ENCODE measurements around the gene KCTD16. TPM values are rescaled to one million over a fixed set of nuclear protein-coding genes. Genes with fewer than 3 reads are reported as not detected.

The KCTD16 gene
- total and polyA plus RNA-seq, 2 donors from 2014 or later = 0.24 to 2.5 TPM

DNA sequence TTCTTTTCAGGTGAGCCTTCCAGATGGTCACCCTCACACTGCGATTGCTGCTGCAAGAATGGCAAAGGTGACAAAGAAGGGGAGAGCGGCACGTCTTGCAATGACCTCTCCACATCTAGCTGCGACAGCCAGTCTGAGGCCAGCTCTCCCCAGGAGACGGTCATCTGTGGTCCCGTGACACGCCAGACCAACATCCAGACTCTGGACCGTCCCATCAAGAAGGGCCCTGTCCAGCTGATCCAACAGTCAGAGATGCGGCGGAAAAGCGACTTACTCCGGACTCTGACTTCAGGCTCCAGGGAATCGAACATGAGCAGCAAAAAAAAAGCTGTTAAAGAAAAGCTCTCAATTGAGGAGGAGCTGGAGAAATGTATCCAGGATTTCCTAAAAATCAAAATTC is 303.0 kb downstream of the KCTD16 start:
- TF ChIP-seq CTCF (IDR thresholded peaks at IDR 0.05; ENCODE audit: borderline replicate concordance, extremely low read depth, insufficient read depth) = no peak
- intact Hi-C loops (cut with DNase I) = no loop called here
- H3K9me3 ChIP-seq (ENCODE audit: control insufficient read depth in 2 of 3, insufficient read depth in 1 of 3, low read length in 3 of 3) = no peaks in the 10 kb centered on the region
- H3K27ac ChIP-seq (ENCODE audit: low read depth in 2 of 2, low read length in 2 of 2) = no peak overlapping the region
- no peaks in the 10 kb centered on the region for H3K4me1 ChIP-seq (ENCODE audit: control insufficient read depth in 2 of 3, insufficient read depth in 2 of 3, low read depth in 1 of 3, low read length in 3 of 3)
- no peak overlapping the region for H3K9ac ChIP-seq (ENCODE audit: low read length in 3 of 3)
- no peak overlapping the region for H3K4me3 ChIP-seq (ENCODE audit: low read length in 3 of 3)
- H3K27me3 ChIP-seq (ENCODE audit: control insufficient read depth, insufficient read depth, low read length) = no peaks in the 10 kb centered on the region
- FAIRE-seq (no peak), DNase-seq (no peak)
- no peaks in the 10 kb centered on the region for H3K36me3 ChIP-seq (ENCODE audit: control insufficient read depth in 2 of 3, insufficient read depth in 3 of 3, low read length in 3 of 3)

GRCh38 chr5:144478565-144478964 is 307.9 kb downstream of the KCTD16 start:
- Histone ChIP-seq H3K9ac (ENCODE audit: low read length in 3 of 3) (no peak overlapping the region), H3K27ac (ENCODE audit: low read depth in 2 of 2, low read length in 2 of 2) (no peak overlapping the region), H3K36me3 (ENCODE audit: control insufficient read depth in 2 of 3, insufficient read depth in 3 of 3, low read length in 3 of 3) (no peaks in the 10 kb centered on the region), H3K9me3 (ENCODE audit: control insufficient read depth in 2 of 3, insufficient read depth in 1 of 3, low read length in 3 of 3) (no peaks in the 10 kb centered on the region), H3K4me1 (ENCODE audit: control insufficient read depth in 2 of 3, insufficient read depth in 2 of 3, low read depth in 1 of 3, low read length in 3 of 3) (no peaks in the 10 kb centered on the region), H3K4me3 (ENCODE audit: low read length in 3 of 3) (no peak overlapping the region), H3K27me3 (ENCODE audit: control insufficient read depth, insufficient read depth, low read length) (no peaks in the 10 kb centered on the region)
- TF ChIP-seq CTCF (IDR thresholded peaks at IDR 0.05; ENCODE audit: borderline replicate concordance, extremely low read depth, insufficient read depth) = no peak
- FAIRE-seq (no peak), DNase-seq (no peak)
- intact Hi-C loops (cut with DNase I) = no loop called here

- no peaks in the 10 kb centered on the region for H3K9me3 ChIP-seq (ENCODE audit: control insufficient read depth in 2 of 3, insufficient read depth in 1 of 3, low read length in 3 of 3)
- H3K9ac ChIP-seq (ENCODE audit: low read length in 3 of 3) = no peak overlapping the region
- H3K4me3 ChIP-seq (ENCODE audit: low read length in 3 of 3) = no peak overlapping the region
- FAIRE-seq (no peak), DNase-seq (no peak)
- H3K36me3 ChIP-seq (ENCODE audit: control insufficient read depth in 2 of 3, insufficient read depth in 3 of 3, low read length in 3 of 3) = no peaks in the 10 kb centered on the region
- no peaks in the 10 kb centered on the region for H3K27me3 ChIP-seq (ENCODE audit: control insufficient read depth, insufficient read depth, low read length)
- no peaks in the 10 kb centered on the region for H3K4me1 ChIP-seq (ENCODE audit: control insufficient read depth in 2 of 3, insufficient read depth in 2 of 3, low read depth in 1 of 3, low read length in 3 of 3)
- H3K27ac ChIP-seq (ENCODE audit: low read depth in 2 of 2, low read length in 2 of 2) = no peak overlapping the region
- intact Hi-C loops (cut with DNase I) = no loop called here
- TF ChIP-seq CTCF (IDR thresholded peaks at IDR 0.05; ENCODE audit: borderline replicate concordance, extremely low read depth, insufficient read depth) = no peak
Observed at GRCh38 chr5:144481861-144482260, 311.2 kb downstream of the KCTD16 start.
